Measurements from ENCODE around the gene PPP1R12C.

Gene PPP1R12C

DNA sequence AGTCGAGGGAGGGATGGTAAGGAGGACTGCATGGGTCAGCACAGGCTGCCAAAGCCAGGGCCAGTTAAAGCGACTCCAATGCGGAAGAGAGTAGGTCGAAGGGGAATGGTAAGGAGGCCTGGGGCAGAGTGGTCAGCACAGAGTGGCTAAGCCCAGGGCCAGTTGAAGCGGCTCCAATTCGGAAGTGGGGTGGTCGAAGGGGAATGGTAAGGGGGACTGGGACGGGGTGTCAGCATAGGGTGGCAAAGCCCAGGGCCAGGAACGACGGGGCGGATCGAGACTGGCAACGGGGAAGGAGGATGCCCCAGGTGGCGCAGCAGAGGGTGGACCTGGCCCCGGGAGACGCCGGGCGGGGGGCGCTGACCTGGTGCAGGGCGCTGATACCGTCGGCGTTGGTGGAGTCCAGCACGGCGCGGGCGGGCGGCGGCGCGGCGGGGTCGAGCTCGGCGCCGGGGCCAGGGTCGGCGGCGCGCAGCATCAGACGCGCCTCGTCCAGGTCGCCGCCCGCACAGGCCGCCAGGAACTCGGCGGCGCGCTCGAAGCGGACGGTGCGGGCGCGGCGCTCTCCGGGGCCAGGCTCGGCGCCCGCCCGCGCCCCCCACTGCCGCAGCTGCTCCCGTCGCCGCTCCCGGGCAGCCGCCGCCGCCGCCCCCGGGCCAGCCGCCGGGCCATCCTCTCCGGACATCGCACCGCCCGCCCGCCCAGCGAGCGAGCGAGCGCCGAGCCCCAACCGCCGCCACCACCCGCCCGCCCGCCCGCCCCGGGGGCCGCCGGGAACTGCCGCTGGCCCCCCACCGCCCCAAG lies at the start of gene PPP1R12C:
Gene PPP1R12C (minus strand): TSS at position 779 of the 804 bp plus-strand sequence. CDS start 94 bp downstream, at position 685.
- H3K9ac ChIP-seq (ENCODE audit: low read depth, low read length) = peak within 1 kb of the TSS; percentile 72; the same call in 1 of the 2 replicates
- no peaks in the 10 kb centered on the region for H3K27me3 ChIP-seq (ENCODE audit: insufficient read depth, low read length)
- H3K36me3 ChIP-seq (ENCODE audit: insufficient read depth, low read depth, low read length) = no peaks in the 10 kb centered on the region
- H3K4me3 ChIP-seq (ENCODE audit: low read length) = peak within 1 kb of the TSS; percentile 89
- peaks cover 3% of the 10 kb centered on the region; the same call in 1 of the 2 replicates for H3K4me1 ChIP-seq (ENCODE audit: insufficient read depth, low read length)
- H3K9me3 ChIP-seq (ENCODE audit: insufficient read depth, low read depth, low read length) = no peaks in the 10 kb centered on the region
- H3K27ac ChIP-seq (ENCODE audit: low read length) = peak within 1 kb of the TSS; percentile 30

DNA sequence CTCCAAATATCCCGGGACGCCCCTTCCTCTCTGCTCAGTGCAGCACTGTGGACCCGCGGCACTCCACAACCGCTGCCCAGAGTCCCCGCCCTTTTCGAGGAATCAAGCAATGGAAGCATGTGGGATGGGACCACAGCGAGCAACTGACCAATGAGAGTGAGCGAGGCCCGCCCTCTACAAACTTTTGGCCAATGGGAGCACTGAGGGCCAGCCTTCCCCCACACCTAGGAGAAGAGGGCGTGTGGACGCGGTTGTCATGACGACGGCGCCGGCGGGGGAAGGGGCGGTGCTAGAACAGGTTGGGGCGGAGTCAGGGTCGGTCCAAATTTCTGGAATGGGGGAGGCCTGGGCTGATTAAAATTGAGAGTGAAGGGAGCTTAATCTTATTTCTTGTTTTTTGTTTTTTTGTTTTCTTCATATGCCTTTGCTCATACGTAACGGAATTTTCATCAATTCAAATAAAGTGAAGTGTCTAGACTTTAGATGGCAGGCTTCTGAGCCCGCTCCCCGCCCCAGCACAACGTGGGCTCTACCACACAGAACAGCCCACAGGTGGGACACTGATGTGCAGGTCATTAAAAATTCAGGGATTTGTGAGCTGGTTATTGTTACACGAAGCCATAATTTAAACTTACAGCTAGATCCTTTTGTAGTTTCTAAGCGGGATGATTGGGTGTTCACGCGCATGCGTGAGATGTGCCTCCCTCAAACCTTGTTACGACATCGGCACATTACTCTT lies 49.3 kb upstream of the PPP1R12C start, which contains the start of gene DNAAF3:
Gene DNAAF3 (minus strand): TSS at position 84 of the 739 bp plus-strand sequence. CDS start 200 bp downstream, outside the sequence.
- Histone ChIP-seq H3K4me3 (ENCODE audit: low read length) (peak within 1 kb of the TSS; percentile 74), H3K27ac (ENCODE audit: low read length) (peak within 1 kb of the TSS; percentile 26), H3K36me3 (ENCODE audit: insufficient read depth, low read depth, low read length) (no peaks in the 10 kb centered on the region), H3K27me3 (ENCODE audit: insufficient read depth, low read length) (peaks cover 43% of the 10 kb centered on the region), H3K9ac (ENCODE audit: low read depth, low read length) (peak within 1 kb of the TSS; percentile 67), H3K9me3 (ENCODE audit: insufficient read depth, low read depth, low read length) (no peaks in the 10 kb centered on the region), H3K4me1 (ENCODE audit: insufficient read depth, low read length) (no peaks in the 10 kb centered on the region)

DNA sequence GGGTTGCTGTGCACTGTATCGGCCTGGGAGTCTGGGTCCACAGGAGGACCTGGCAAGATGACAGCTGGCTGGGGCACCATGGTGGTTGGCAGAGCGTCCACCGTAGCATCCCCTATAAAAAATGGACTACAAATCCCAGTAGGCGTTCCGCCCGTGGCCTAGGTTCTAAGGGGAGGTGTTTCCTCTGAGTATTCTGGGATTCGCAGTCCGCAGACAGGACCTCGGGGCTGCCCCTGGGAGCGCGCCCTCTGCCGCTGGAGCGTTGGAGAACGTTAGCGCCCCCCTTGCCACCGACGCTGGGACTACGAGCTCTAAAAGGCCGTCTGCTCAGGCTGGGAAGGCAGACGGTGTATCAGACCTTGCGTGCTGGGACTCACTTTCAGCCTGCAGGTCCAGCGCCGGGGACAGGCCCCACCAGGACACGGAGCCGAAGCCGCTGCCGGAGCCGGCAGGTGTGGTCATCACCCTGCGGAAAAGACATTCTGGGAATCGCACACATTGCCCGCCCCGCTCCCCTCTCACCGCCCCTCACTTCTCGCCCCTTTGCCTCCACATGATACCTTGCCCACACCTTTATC lies 48.6 kb upstream of the PPP1R12C start:
- H3K27me3 ChIP-seq (ENCODE audit: insufficient read depth, low read length) = peaks cover 43% of the 10 kb centered on the region
- no peak overlapping the region for H3K9ac ChIP-seq (ENCODE audit: low read depth, low read length)
- peak overlapping the region; percentile 74 for H3K4me3 ChIP-seq (ENCODE audit: low read length)
- no peak overlapping the region for H3K27ac ChIP-seq (ENCODE audit: low read length)
- no peaks in the 10 kb centered on the region for H3K9me3 ChIP-seq (ENCODE audit: insufficient read depth, low read depth, low read length)
- no peaks in the 10 kb centered on the region for H3K4me1 ChIP-seq (ENCODE audit: insufficient read depth, low read length)
- H3K36me3 ChIP-seq (ENCODE audit: insufficient read depth, low read depth, low read length) = no peaks in the 10 kb centered on the region

DNA sequence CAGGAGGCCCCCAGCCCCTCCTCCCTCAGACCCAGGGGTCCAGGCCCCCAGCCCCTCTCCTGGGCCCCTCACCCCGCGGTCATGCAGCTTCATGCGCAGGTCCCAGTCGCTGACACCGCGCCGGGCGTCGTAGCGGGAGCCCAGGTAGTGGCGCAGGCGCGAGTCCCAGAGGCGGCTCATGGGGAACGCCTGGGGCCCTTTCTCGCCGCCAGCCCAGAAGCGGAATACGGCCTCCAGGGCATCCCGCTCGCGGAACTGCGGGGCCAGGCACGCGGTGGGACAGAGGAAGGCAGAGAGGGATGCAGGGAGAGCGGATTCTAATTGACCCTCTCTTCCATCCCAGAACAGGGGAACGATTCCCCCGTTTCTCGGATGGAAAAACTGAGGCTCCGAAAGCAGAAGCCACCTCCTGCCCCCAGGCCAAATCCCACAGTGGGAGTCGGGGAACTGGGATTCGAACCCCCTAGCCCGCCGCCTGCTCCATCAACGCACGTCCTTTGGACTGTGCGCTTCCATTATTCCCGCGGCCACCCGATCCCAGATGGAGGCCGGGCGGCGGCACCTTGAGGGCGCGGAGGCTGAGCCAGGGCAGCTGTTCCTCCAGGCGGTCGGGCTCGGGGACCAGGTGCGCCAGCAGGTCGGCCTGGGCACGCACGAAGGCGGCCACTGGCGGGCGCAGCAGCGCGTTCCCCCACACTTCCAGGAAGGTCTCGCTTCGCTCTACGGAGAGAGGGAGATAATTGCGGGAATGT lies 44.3 kb upstream of the PPP1R12C start:
- no peak overlapping the region for H3K9ac ChIP-seq (ENCODE audit: low read depth, low read length)
- no peaks in the 10 kb centered on the region for H3K9me3 ChIP-seq (ENCODE audit: insufficient read depth, low read depth, low read length)
- H3K4me1 ChIP-seq (ENCODE audit: insufficient read depth, low read length) = peaks cover 4% of the 10 kb centered on the region; the same call in 1 of the 2 replicates
- no peak overlapping the region for H3K4me3 ChIP-seq (ENCODE audit: low read length)
- no peaks in the 10 kb centered on the region for H3K36me3 ChIP-seq (ENCODE audit: insufficient read depth, low read depth, low read length)
- no peak overlapping the region for H3K27ac ChIP-seq (ENCODE audit: low read length)
- peaks cover 36% of the 10 kb centered on the region for H3K27me3 ChIP-seq (ENCODE audit: insufficient read depth, low read length)

DNA sequence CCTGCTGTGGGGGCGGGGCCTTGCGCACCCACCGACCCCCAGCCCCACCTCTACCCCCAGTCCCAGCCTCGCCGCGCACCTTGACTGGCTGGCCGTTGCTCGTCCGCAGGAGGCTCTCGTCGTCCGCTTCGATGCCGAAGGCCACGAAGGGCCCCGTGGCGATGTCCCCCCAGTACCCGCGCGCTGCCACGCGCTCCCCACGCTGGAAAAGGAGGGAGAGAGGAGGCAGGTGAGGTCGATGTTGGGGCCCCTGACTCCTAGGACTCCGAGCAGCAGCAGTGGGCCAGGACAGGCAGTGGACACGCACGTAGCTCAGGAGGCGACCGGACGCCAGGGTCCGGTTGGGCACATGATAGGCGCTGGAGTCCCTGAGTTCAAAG lies 43.5 kb upstream of the PPP1R12C start:
- Histone ChIP-seq H3K9me3 (ENCODE audit: insufficient read depth, low read depth, low read length) (no peaks in the 10 kb centered on the region), H3K27me3 (ENCODE audit: insufficient read depth, low read length) (peaks cover 36% of the 10 kb centered on the region), H3K36me3 (ENCODE audit: insufficient read depth, low read depth, low read length) (no peaks in the 10 kb centered on the region), H3K9ac (ENCODE audit: low read depth, low read length) (no peak overlapping the region), H3K27ac (ENCODE audit: low read length) (no peak overlapping the region), H3K4me1 (ENCODE audit: insufficient read depth, low read length) (peaks cover 4% of the 10 kb centered on the region; the same call in 1 of the 2 replicates), H3K4me3 (ENCODE audit: low read length) (peak overlapping the region; percentile 51; the same call in 1 of the 2 replicates)

DNA sequence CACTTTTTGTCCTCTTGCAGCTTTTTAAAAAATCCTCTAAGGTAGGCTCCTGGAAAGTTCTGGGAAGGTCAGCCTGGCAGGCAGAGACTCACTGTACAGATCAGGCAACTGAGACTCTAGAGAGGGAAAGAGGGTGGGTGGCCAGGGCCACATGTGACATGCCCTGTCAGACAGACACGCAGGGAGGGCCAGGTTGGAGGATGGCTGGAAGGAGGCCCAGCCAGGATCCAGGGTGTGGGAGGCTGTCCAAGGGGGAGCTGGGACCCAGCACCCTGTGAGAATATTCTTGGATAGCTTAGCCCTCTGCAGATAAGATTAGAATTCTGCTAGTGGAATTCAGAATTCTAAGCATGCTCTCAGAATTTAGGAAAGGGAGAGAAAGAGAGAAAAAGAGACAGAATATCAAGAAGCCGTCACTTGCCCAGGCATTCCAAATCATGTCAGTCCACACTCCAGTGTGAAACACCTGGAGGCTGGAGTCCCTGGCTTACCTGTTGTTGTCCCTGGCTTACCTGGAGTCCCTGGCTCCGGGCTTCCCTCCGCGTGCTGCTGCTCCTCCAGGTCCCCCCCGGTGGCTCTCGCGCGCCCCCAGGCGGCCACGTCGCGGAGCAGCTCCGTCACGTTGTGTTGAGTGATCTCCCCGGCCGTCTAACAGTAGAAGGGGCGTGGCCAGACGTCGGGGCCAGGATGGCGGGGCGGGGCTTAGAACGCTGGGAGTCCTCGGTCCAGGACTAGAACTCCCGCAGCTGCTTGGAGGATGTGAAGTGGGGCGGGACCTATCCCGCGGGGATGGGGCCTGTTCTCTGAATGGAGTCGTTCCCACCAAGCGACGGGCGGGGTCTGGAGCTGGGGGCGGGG lies 42.9 kb upstream of the PPP1R12C start:
- no peak overlapping the region for H3K27ac ChIP-seq (ENCODE audit: low read length)
- no peak overlapping the region for H3K9ac ChIP-seq (ENCODE audit: low read depth, low read length)
- H3K27me3 ChIP-seq (ENCODE audit: insufficient read depth, low read length) = peaks cover 36% of the 10 kb centered on the region
- peak overlapping the region; percentile 51 for H3K4me3 ChIP-seq (ENCODE audit: low read length)
- H3K4me1 ChIP-seq (ENCODE audit: insufficient read depth, low read length) = peaks cover 4% of the 10 kb centered on the region; the same call in 1 of the 2 replicates
- H3K9me3 ChIP-seq (ENCODE audit: insufficient read depth, low read depth, low read length) = no peaks in the 10 kb centered on the region
- no peaks in the 10 kb centered on the region for H3K36me3 ChIP-seq (ENCODE audit: insufficient read depth, low read depth, low read length)

DNA sequence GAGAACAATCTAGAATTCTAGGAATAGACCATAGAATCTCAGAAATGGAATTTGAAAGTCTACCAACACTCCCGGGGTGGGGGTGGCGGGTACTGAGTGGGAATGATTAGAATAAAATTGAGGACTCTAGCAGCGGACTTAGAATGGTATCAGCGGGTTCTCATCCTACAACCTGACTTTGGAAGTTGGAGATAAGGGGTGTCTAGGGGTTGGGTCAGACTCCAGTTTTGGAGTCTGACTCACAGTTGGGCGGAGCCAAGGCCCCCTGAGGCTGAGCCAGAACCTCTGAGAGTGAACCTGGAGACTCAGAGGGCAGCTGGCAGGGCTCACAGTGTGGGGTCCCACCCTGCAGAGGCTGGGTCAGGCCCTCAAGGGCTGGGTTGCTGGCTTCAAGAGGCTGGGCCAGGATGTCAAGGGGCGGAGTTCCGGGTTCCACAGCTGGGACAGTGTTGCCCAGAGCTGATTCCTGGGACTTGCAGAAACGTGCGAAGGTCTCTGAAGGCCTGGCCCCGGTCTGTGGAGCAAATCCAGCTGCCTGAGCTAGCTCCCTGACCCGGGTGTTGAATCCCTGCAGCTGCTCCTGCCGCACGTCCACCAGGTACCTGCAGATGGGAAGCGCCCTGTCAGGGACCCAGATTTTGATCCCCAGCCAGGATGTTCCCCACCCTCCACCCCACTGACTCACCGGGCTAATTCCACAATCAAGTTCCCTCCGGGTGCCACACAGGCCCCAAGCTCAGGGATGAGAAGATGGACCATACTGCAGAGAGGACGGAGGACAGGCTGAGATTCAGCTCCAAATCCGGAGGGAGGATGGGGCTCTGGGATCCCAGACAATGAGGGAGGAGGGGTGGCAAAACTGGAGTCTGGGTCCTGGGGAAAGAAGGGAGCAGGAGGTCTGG lies 41.7 kb upstream of the PPP1R12C start:
- Histone ChIP-seq H3K27ac (ENCODE audit: low read length) (no peak overlapping the region), H3K36me3 (ENCODE audit: insufficient read depth, low read depth, low read length) (no peaks in the 10 kb centered on the region), H3K4me3 (ENCODE audit: low read length) (no peak overlapping the region), H3K4me1 (ENCODE audit: insufficient read depth, low read length) (peaks cover 4% of the 10 kb centered on the region; the same call in 1 of the 2 replicates), H3K27me3 (ENCODE audit: insufficient read depth, low read length) (peaks cover 36% of the 10 kb centered on the region), H3K9ac (ENCODE audit: low read depth, low read length) (no peak overlapping the region), H3K9me3 (ENCODE audit: insufficient read depth, low read depth, low read length) (no peaks in the 10 kb centered on the region)

DNA sequence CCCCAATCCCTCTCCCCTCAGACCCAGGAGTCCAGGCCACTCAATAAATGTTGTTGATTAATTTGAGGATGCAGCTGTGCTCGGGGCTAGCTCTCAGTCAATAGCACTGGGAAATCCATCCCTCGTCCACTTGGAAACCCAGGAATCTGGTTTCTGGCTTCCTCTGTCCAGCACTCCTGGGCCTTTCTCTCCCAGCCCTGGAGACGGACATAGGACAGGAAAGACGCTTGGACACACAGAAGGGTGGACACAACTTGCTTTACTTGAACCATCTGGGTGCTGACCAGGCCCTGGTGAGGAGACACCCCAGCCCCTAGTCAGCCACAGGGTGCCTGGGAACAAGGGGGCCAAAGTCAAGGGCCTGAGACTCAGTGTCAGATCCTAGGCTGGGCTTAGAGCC lies 41.0 kb upstream of the PPP1R12C start:
- no peak overlapping the region for H3K9ac ChIP-seq (ENCODE audit: low read depth, low read length)
- no peak overlapping the region for H3K4me3 ChIP-seq (ENCODE audit: low read length)
- H3K27me3 ChIP-seq (ENCODE audit: insufficient read depth, low read length) = peaks cover 36% of the 10 kb centered on the region
- H3K36me3 ChIP-seq (ENCODE audit: insufficient read depth, low read depth, low read length) = no peaks in the 10 kb centered on the region
- H3K27ac ChIP-seq (ENCODE audit: low read length) = no peak overlapping the region
- H3K4me1 ChIP-seq (ENCODE audit: insufficient read depth, low read length) = peaks cover 4% of the 10 kb centered on the region; the same call in 1 of the 2 replicates
- H3K9me3 ChIP-seq (ENCODE audit: insufficient read depth, low read depth, low read length) = no peaks in the 10 kb centered on the region

DNA sequence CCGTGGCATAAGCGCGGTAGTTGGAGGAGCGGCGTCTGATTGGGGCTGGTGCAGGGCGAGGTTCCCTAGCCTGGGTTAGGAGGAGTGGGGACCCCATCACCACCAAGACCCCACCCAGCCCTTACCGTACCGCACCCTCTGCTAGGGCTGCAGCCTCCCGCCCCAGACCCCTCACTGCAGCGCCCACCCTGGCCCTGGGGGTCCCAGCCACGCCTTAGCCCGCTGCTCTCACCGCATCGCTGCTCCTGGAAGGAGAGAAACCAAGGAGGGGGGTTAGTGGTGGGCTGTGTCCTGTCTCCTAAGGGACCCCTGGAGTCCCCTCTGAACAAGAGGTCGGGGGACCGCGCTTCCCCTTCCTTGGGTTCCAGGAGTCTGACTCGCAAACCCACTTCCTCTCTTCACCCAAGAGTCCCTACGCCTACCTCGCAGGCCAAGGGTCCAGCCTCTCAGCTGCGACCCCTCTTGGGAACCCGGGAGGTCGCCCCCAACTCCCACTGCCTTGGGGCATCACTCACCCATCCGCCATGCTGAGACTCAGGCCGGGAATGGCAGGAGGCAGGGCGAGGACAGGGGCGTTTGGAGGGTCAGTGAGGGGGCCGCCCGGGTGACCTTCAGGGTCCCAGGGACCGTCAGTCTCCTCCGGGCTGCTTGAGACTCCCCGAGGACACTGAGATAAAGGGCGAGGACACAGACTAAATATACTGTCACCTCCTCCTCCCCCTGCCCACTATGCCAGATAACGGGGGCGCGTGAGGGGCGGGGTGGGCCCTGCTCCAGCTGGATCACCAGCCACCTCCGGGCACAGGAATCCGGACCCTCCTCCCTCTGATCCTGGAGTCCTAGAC lies 39.8 kb upstream of the PPP1R12C start, which contains the start of gene TNNI3:
Gene TNNI3 (minus strand): TSS at position 669 of the 845 bp plus-strand sequence. CDS start 143 bp downstream, at position 526.
- Histone ChIP-seq H3K27me3 (ENCODE audit: insufficient read depth, low read length) (peaks cover 31% of the 10 kb centered on the region), H3K9ac (ENCODE audit: low read depth, low read length) (no peak within 1 kb of the TSS; the same call in 1 of the 2 replicates), H3K36me3 (ENCODE audit: insufficient read depth, low read depth, low read length) (no peaks in the 10 kb centered on the region), H3K4me3 (ENCODE audit: low read length) (peak within 1 kb of the TSS; percentile 79), H3K4me1 (ENCODE audit: insufficient read depth, low read length) (peaks cover 4% of the 10 kb centered on the region; the same call in 1 of the 2 replicates), H3K27ac (ENCODE audit: low read length) (no peak within 1 kb of the TSS), H3K9me3 (ENCODE audit: insufficient read depth, low read depth, low read length) (no peaks in the 10 kb centered on the region)
